IMR-90 (cell line): ENCODE measurements around the gene ADIRF. TPM values are rescaled to one million over a fixed set of nuclear protein-coding genes. Genes with fewer than 3 reads are reported as not detected.
"Not testable (repeated sequence)": the region's sequence is repeated elsewhere in the genome, so short reads cannot be mapped to it uniquely, and the experiment has no call there.

Experiments
- ATAC-seq: fragments of 200-7000 bp; cut with Tn5 transposase; 2 replicates; pipeline ENCODE4 v1.9.1; 2020; ENCODE audit warnings: low read depth, mild to moderate bottlenecking, moderate library complexity
- BruUV-seq: library from RNA; stranded (reverse); fragments of 400-500 nt; replicated peaks from 2 replicates; lab custom pipeline; 2021; lab: Mats Ljungman, UMichigan
- CTCF ChIA-PET: fragments of 300-600 bp; formaldehyde crosslinking; extraction: SDS; loops from one replicate; lab custom pipeline; 2021; ENCODE audit warnings: antibody characterized with exemption; lab: Yijun Ruan, JAX
- POLR2A ChIA-PET: fragments of 300-600 bp; sonication (Branson Sonifier 250); formaldehyde crosslinking; loops from one replicate; lab custom pipeline; 2022; ENCODE audit warnings: antibody characterized with exemption; ENCODE audit not compliant: unreplicated experiment; lab: Charles Lee
- DNase-seq: peaks from one replicate; pipeline ENCODE4 v3.0.0; 2013
- H2AFZ ChIP-seq: replicated peaks from 2 replicates; pipeline ENCODE3; 2013; ENCODE audit warnings: low read length, mild to moderate bottlenecking; ENCODE audit not compliant: poor library complexity
- H2AK5ac ChIP-seq: 2 replicates; pipeline ENCODE4 v1.6.1; 2013; ENCODE audit warnings: low read depth, low read length, inconsistent platforms
- H2AK9ac ChIP-seq: replicated peaks from 2 replicates; pipeline ENCODE3; 2013; ENCODE audit warnings: mild to moderate bottlenecking, low read depth, low read length, moderate library complexity; ENCODE audit not compliant: poor library complexity
- H2BK120ac ChIP-seq: 2 replicates; pipeline ENCODE4 v1.6.1; 2013; ENCODE audit warnings: low read depth, low read length, inconsistent platforms
- H2BK15ac ChIP-seq: 3 replicates; pipeline ENCODE4 v1.6.1; 2013; ENCODE audit warnings: low read depth, low read length, inconsistent platforms
- H2BK20ac ChIP-seq: 2 replicates; pipeline ENCODE4 v1.6.1; 2013; ENCODE audit warnings: low read depth, mild to moderate bottlenecking, inconsistent platforms, low read length, moderate library complexity
- H2BK5ac ChIP-seq: 2 replicates; pipeline ENCODE4 v1.6.1; 2013; ENCODE audit warnings: mild to moderate bottlenecking, low read depth, low read length, inconsistent platforms; ENCODE audit not compliant: poor library complexity, severe bottlenecking
- H3K14ac ChIP-seq: replicated peaks from 2 replicates; pipeline ENCODE4 v1.6.1; 2013; ENCODE audit warnings: low read depth, low read length, inconsistent platforms
- H3K18ac ChIP-seq: 2 replicates; pipeline ENCODE4 v1.6.1; 2013; ENCODE audit warnings: low read depth, low read length, control low read depth
- H3K23ac ChIP-seq: 2 replicates; pipeline ENCODE4 v1.6.1; 2013; ENCODE audit warnings: low read depth, low read length, inconsistent platforms
- H3K27ac ChIP-seq: 2 replicates; pipeline ENCODE4 v1.5.1; 2013; ENCODE audit warnings: mild to moderate bottlenecking, control low read depth, low read length; ENCODE audit not compliant: insufficient read depth
- H3K27me3 ChIP-seq: 2 replicates; pipeline ENCODE4 v1.6.1; 2013; ENCODE audit warnings: low read length; ENCODE audit not compliant: control insufficient read depth, insufficient read depth
- H3K36me3 ChIP-seq: 2 replicates; pipeline ENCODE4 v1.6.1; 2013; ENCODE audit warnings: low read length, mixed read lengths; ENCODE audit not compliant: control insufficient read depth, insufficient read depth
- H3K4ac ChIP-seq: 2 replicates; pipeline ENCODE4 v1.6.1; 2013; ENCODE audit warnings: low read depth, low read length, inconsistent platforms
- H3K4me1 ChIP-seq: 2 replicates; pipeline ENCODE4 v1.6.1; 2013; ENCODE audit warnings: low read length, mixed read lengths; ENCODE audit not compliant: control insufficient read depth, insufficient read depth
- H3K4me2 ChIP-seq: 2 replicates; pipeline ENCODE4 v1.6.1; 2013; ENCODE audit warnings: low read depth, mild to moderate bottlenecking, control low read depth, low read length, moderate library complexity
- H3K4me3 ChIP-seq: 2 replicates; pipeline ENCODE4 v1.5.1; 2013; ENCODE audit warnings: low read depth, mild to moderate bottlenecking, control low read depth, low read length, moderate library complexity; ENCODE audit not compliant: insufficient read depth
- H3K56ac ChIP-seq: 2 replicates; pipeline ENCODE4 v1.6.1; 2013; ENCODE audit warnings: low read length, inconsistent platforms; ENCODE audit not compliant: insufficient read depth; ENCODE audit errors: extremely low read depth
- H3K79me1 ChIP-seq, 2 experiments: 2 replicates each; pipeline ENCODE4 v1.6.1; 2013; ENCODE audit warnings: low read length in 2 of 2, inconsistent platforms in 1 of 2, low read depth in 1 of 2
- H3K9ac ChIP-seq: 2 replicates; pipeline ENCODE4 v1.6.1; 2013; ENCODE audit warnings: low read depth, low read length, control low read depth
- H3K9me1 ChIP-seq: 2 replicates; pipeline ENCODE4 v1.6.1; 2013; ENCODE audit warnings: low read length, inconsistent platforms; ENCODE audit not compliant: insufficient read depth
- H3K9me3 ChIP-seq: 2 replicates; pipeline ENCODE4 v1.6.1; 2013; ENCODE audit warnings: low read length; ENCODE audit not compliant: control insufficient read depth, insufficient read depth
- H4K20me1 ChIP-seq: 2 replicates; pipeline ENCODE4 v1.6.1; 2013; ENCODE audit warnings: low read length, inconsistent platforms; ENCODE audit not compliant: insufficient read depth
- H4K5ac ChIP-seq: 2 replicates; pipeline ENCODE4 v1.6.1; 2013; ENCODE audit warnings: mild to moderate bottlenecking, low read depth, low read length, control low read depth
- H4K8ac ChIP-seq, 2 experiments: 2 replicates each; pipeline ENCODE4 v1.6.1; 2013; ENCODE audit warnings: low read depth in 2 of 2, low read length in 2 of 2, control low read depth in 1 of 2, inconsistent platforms in 1 of 2
- H4K91ac ChIP-seq: 2 replicates; pipeline ENCODE4 v1.6.1; 2013; ENCODE audit warnings: low read depth, low read length, inconsistent platforms; ENCODE audit not compliant: insufficient read depth
- WGBS, 2 experiments: methylation state at CpG; one replicate each; pipeline versions ENCODE4 v1.1.5 to v1.1.7; 2013; ENCODE audit warnings: missing lambda C conversion rate in 2 of 2; ENCODE audit not compliant: insufficient read length in 1 of 2; ENCODE audit errors: extremely low coverage in 2 of 2; 5-methylcytosine and 5-hydroxymethylcytosine counted together
- dilution Hi-C: fragments of 300-500 bp; cut with HindIII; formaldehyde crosslinking; loops from one replicate; pipeline ENCODE4 v1.14.3; 2018; ENCODE audit warnings: low sequenced_read_pairs; ENCODE audit not compliant: unreplicated experiment
- in situ Hi-C: fragments of 300-500 bp; cut with MboI; formaldehyde crosslinking; loops from 3 replicates; pipeline ENCODE4 v1.14.3; 2019; ENCODE audit warnings: low sequenced_read_pairs, inconsistent platforms, mixed read lengths
- intact Hi-C: fragments of 100-400 bp; cut with micrococcal nuclease; formaldehyde crosslinking; loops from 2 replicates; pipeline ENCODE4 v1.10.0; 2022
- polyA plus RNA-seq, 3 experiments: library from polyadenylated mRNA; depleted of rRNA; stranded (reverse); fragments of >200 nt; gene quantifications; 2 replicates each; pipeline ENCODE4 v1.2.3, GENCODE V29; 2012; ENCODE audit warnings: low replicate concordance in 1 of 3
- total RNA-seq: library from RNA; depleted of rRNA; stranded (reverse); fragments of >200 nt; gene quantifications from 2 replicates; pipeline ENCODE4 v1.2.3, GENCODE V29; 2012

ADIRF gene
- total and polyA plus RNA-seq, 2 of the 4 experiments (the other 2 are of a cell fraction): 2.3 to 7.2 TPM

DNA sequence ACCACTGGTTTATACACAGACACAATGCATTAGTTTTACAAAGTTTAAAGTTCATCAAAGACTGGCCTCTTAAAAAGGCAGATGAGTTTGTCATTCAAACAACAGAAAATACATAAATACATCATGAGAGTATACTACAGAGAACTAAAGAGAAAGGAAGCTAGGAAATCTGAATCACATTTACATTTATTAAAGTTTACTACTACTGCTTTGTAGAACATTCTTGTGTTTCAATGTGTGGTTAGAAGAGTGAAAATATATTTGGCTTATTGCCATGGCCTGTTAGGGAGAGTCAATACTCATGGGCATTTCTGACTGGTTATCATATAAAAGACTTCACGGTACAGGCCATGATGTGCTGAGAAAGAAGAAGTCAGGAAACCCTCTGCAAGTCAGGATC, 38.8 kb downstream of the ADIRF start:
- ATAC-seq: not testable (repeated sequence)

DNA sequence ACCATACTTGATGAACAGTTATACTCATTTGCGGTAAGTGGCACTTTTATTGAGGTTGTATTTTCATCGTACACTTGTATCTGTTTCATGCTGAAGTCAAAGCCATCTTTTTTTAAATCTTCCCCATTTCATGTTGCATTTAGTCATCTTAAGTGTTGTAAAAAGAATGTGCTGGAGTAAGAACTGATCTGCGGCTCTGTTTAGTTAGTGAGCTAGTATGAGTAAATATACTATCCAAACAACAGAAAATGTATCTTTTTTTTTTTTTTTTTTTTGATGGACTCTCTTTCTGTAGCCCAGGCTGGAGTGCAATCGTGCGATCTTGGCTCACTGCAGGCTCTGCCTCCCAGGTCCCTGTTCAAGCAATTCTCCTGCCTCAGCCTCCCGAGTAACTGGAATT, 39.4 kb downstream of the ADIRF start:
- H3K4me2 ChIP-seq, H4K5ac ChIP-seq, H4K91ac ChIP-seq, H2AK9ac ChIP-seq, H3K27ac ChIP-seq, H3K9me3 ChIP-seq, ATAC-seq, H3K4me1 ChIP-seq, intact Hi-C loops, H2AFZ ChIP-seq, H2AK5ac ChIP-seq, H3K18ac ChIP-seq, H3K4ac ChIP-seq, H3K56ac ChIP-seq, H2BK120ac ChIP-seq, H4K20me1 ChIP-seq, H3K4me3 ChIP-seq, H3K14ac ChIP-seq, dilution Hi-C loops, H3K27me3 ChIP-seq, H3K9me1 ChIP-seq, H2BK20ac ChIP-seq, H3K23ac ChIP-seq, H2BK5ac ChIP-seq, BruUV-seq, H2BK15ac ChIP-seq, CTCF ChIA-PET, H3K9ac ChIP-seq, H3K36me3 ChIP-seq, H3K79me1 ChIP-seq, H4K8ac ChIP-seq, in situ Hi-C loops: not testable (repeated sequence)
- WGBS, 2 experiments: no CpG with 5 or more reads among the region's 6 CpGs
- POLR2A ChIA-PET: interaction anchor here (0.6 kb wide), 1 partner anchor 24 kb away, joined by 4 read pairs; no protein-coding TSS in a partner anchor
- DNase-seq: peak; percentile 10

More for the DNA sequence above, 38.8 kb downstream of the ADIRF start:
- H2AK9ac ChIP-seq, H2BK20ac ChIP-seq, H3K4me2 ChIP-seq, H2AK5ac ChIP-seq, H4K20me1 ChIP-seq, CTCF ChIA-PET, H4K5ac ChIP-seq, intact Hi-C loops, H3K79me1 ChIP-seq, H3K27ac ChIP-seq, H3K9me3 ChIP-seq, H3K9ac ChIP-seq, H4K8ac ChIP-seq, H3K27me3 ChIP-seq, dilution Hi-C loops, H3K56ac ChIP-seq, H3K36me3 ChIP-seq, H3K18ac ChIP-seq, POLR2A ChIA-PET, H2BK5ac ChIP-seq, H4K91ac ChIP-seq, H3K14ac ChIP-seq, H3K23ac ChIP-seq, BruUV-seq, H2BK120ac ChIP-seq, H3K9me1 ChIP-seq, H3K4me1 ChIP-seq, H3K4ac ChIP-seq, H3K4me3 ChIP-seq, H2BK15ac ChIP-seq, H2AFZ ChIP-seq, in situ Hi-C loops: not testable (repeated sequence)
- WGBS, 2 experiments: no CpG with 5 or more reads among the region's 1 CpG
- DNase-seq: peak; percentile 34
